ENCODE results near the gene UNC13D.

DNA sequence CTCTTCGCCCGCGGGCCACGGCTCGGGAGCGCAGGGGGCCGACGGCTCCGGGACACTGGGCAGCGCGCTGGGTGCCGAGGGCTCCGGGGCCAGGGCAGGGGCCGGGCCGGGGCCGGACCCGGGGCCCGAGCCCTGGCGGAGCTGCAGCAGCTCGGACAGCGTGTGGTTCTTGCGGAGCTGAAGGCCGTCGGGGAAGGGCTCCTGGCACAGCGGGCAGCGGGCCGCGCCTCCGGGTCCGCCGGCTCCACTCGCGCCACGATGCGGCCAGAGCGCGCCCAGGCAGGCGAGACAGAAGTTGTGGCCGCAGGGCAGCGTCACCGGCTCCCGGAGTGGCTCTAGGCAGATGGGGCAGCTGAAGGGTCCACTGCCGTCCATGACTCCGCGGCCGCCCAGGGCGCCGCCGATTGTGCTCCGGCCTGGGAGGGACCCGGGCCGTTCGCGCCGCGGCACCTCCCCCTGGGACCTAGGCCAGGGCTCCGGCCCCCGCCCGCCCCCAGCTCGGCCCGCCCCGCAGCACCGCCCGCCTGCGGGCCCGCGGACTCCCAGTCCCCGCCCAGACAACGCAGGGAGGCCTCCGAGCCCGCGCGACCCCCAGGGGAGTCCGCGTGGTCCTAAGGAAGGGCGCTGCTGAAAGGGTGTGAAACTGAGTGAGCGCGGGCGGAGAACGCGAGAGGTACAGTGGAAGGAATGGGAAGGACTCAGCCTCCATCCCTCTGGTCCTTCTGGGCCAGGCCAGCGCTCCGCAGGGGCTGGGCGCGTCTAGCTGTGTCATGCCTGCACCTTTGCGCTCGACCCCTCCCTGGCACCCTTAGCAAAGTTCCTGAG is 34.2 kb upstream of the UNC13D start, which contains the start of gene TRIM47:
- TF ChIP-seq EZH2 (IDR thresholded peaks at IDR 0.05; ENCODE audit: insufficient read depth, poor library complexity, severe bottlenecking) (no peak), EZH2phosphoT487 (IDR thresholded peaks at IDR 0.05; ENCODE audit: insufficient read depth, low read depth) (no peak)

Measured in GM23248 (cell line).